SK-N-SH treated with all-trans-retinoic acid at 6 μM for 48 hours (cell line): ENCODE results near the gene KRTAP1-4.
"Not testable (repeated sequence)": the region's sequence is repeated elsewhere in the genome, so short reads cannot be mapped to it uniquely, and the experiment has no call there.

Experiments used
- ATAC-seq: fragments of 200-7000 bp; cut with Tn5 transposase; 3 replicates; pipeline ENCODE4 v1.9.1; 2020; ENCODE audit warnings: mild to moderate bottlenecking, moderate library complexity
- ARNTL ChIP-seq: fragments of 450-650 bp; formaldehyde crosslinking; IDR thresholded peaks from 2 replicates; pipeline ENCODE4 v1.5.0; 2020; ENCODE audit warnings: low read depth, mild to moderate bottlenecking, moderate library complexity, borderline replicate concordance
- BACH2 ChIP-seq: fragments of 250-450 bp; sonication (Bioruptor Pico); IDR thresholded peaks from 2 replicates; pipeline ENCODE4 v1.9.0; 2021; ENCODE audit warnings: mild to moderate bottlenecking, borderline replicate concordance
- CREB5 ChIP-seq: fragments of 250-450 bp; sonication (Bioruptor Pico); IDR thresholded peaks from 2 replicates; pipeline ENCODE4 v1.5.1; 2020; ENCODE audit warnings: low read depth, mild to moderate bottlenecking, moderate library complexity
- CSDC2 ChIP-seq: fragments of 250-450 bp; sonication (Bioruptor Pico); IDR thresholded peaks from 2 replicates; pipeline ENCODE4 v1.5.0; 2020; ENCODE audit warnings: mild to moderate bottlenecking, moderate library complexity
- CSRNP3 ChIP-seq: fragments of 250-450 bp; sonication (Bioruptor Pico); IDR thresholded peaks from 2 replicates; pipeline ENCODE4 v1.5.1; 2021; ENCODE audit warnings: mild to moderate bottlenecking, moderate library complexity
- ESRRG ChIP-seq: fragments of 250-450 bp; sonication (Bioruptor Pico); IDR thresholded peaks from 2 replicates; pipeline ENCODE4 v1.6.1; 2021; ENCODE audit warnings: mild to moderate bottlenecking
- ISL1 ChIP-seq: fragments of 250-450 bp; sonication (Bioruptor Pico); IDR thresholded peaks from 2 replicates; pipeline ENCODE4 v2.1.2; 2022; ENCODE audit warnings: mild to moderate bottlenecking, moderate library complexity
- OSR1 ChIP-seq: fragments of 250-450 bp; sonication (Bioruptor Pico); IDR thresholded peaks from 2 replicates; pipeline ENCODE4 v1.8.0; 2022; ENCODE audit warnings: moderate library complexity, mild to moderate bottlenecking, inconsistent platforms
- PPARA ChIP-seq: fragments of 250-450 bp; sonication (Bioruptor Pico); IDR thresholded peaks from 2 replicates; pipeline ENCODE4 v1.5.0; 2020; ENCODE audit warnings: mild to moderate bottlenecking, borderline replicate concordance
- TCF4 ChIP-seq: fragments of 250-450 bp; sonication (Bioruptor Pico); IDR thresholded peaks from 2 replicates; pipeline ENCODE4 v1.8.0; 2021; ENCODE audit warnings: mild to moderate bottlenecking, moderate library complexity, borderline replicate concordance
- TOX ChIP-seq: fragments of 250-450 bp; sonication (Bioruptor Pico); IDR thresholded peaks from 2 replicates; pipeline ENCODE4 v1.8.0; 2021; ENCODE audit warnings: mild to moderate bottlenecking, moderate library complexity, borderline replicate concordance
- ZC3H10 ChIP-seq: fragments of 250-450 bp; sonication (Bioruptor Pico); IDR thresholded peaks from 2 replicates; pipeline ENCODE4 v1.5.1; 2021; ENCODE audit warnings: mild to moderate bottlenecking, moderate library complexity
- ZFP3 ChIP-seq: fragments of 250-450 bp; sonication (Bioruptor Pico); IDR thresholded peaks from 2 replicates; pipeline ENCODE4 v1.5.0; 2020; ENCODE audit warnings: mild to moderate bottlenecking, moderate library complexity
- ZFP30 ChIP-seq: fragments of 450-650 bp; formaldehyde crosslinking; IDR thresholded peaks from 2 replicates; pipeline ENCODE4 v1.5.0; 2022; ENCODE audit warnings: mild to moderate bottlenecking, moderate library complexity
- ZNF565 ChIP-seq: fragments of 450-650 bp; formaldehyde crosslinking; conservative IDR thresholded peaks from 2 replicates; pipeline ENCODE4 v1.5.0; 2020; ENCODE audit warnings: low read depth, mild to moderate bottlenecking, moderate library complexity
- ZNF70 ChIP-seq: fragments of 450-650 bp; formaldehyde crosslinking; IDR thresholded peaks from 2 replicates; pipeline ENCODE4 v1.5.0; 2020; ENCODE audit warnings: mild to moderate bottlenecking, moderate library complexity
- ZNF8 ChIP-seq: fragments of 450-650 bp; formaldehyde crosslinking; IDR thresholded peaks from 2 replicates; pipeline ENCODE4 v1.5.0; 2020; ENCODE audit warnings: mild to moderate bottlenecking, moderate library complexity
- TF ChIP-seq, protein P1 (sequence below): fragments of 250-450 bp; sonication (Bioruptor Pico); IDR thresholded peaks from 2 replicates; pipeline ENCODE4 v1.8.0; 2021; ENCODE audit warnings: low read depth, mild to moderate bottlenecking, moderate library complexity, borderline replicate concordance
- TF ChIP-seq, protein P2 (sequence below): fragments of 250-450 bp; sonication (Bioruptor Pico); IDR thresholded peaks from 2 replicates; pipeline ENCODE4 v1.8.0; 2020; ENCODE audit warnings: mild to moderate bottlenecking, moderate library complexity, borderline replicate concordance

Gene KRTAP1-4

DNA sequence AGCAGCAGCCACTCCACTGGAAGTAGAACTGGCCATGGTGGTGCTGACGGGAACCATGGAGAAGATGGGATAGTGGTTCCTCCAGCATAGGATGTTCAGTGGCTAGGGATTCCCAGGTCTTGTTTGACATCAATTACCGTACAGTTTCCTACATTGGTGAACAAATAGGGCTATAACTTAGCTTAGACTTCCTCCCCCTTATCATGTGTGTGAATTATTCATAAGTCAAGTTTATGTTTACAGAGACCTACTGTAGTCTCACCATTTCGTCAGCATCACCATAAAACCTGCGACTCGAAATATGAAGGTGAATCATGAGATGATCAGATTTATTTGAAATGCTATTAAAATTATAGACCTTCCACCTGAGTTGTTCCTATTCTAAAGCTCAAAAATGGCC, 28.7 kb upstream of the KRTAP1-4 start:
- TF ChIP-seq BACH2 (CRISPR knock-in tag) = no peak
- TF ChIP-seq TCF4 (CRISPR knock-in tag) = no peak
- no peak for TF ChIP-seq ESRRG (CRISPR knock-in tag)
- TF ChIP-seq CREB5 (CRISPR knock-in tag) = no peak
- no peak for TF ChIP-seq PPARA (CRISPR knock-in tag)
- TF ChIP-seq ZNF70 = no peak
- TF ChIP-seq, protein P1, sequence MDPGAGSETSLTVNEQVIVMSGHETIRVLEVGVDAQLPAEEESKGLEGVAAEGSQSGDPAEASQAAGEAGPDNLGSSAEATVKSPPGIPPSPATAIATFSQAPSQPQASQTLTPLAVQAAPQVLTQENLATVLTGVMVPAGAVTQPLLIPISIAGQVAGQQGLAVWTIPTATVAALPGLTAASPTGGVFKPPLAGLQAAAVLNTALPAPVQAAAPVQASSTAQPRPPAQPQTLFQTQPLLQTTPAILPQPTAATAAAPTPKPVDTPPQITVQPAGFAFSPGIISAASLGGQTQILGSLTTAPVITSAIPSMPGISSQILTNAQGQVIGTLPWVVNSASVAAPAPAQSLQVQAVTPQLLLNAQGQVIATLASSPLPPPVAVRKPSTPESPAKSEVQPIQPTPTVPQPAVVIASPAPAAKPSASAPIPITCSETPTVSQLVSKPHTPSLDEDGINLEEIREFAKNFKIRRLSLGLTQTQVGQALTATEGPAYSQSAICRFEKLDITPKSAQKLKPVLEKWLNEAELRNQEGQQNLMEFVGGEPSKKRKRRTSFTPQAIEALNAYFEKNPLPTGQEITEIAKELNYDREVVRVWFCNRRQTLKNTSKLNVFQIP = no peak
- TF ChIP-seq ZC3H10 (CRISPR knock-in tag) = no peak
- TF ChIP-seq OSR1 (CRISPR knock-in tag) = no peak
- TF ChIP-seq CSDC2 (CRISPR knock-in tag) = no peak
- TF ChIP-seq TOX (CRISPR knock-in tag) = no peak
- TF ChIP-seq ARNTL (CRISPR knock-in tag) = no peak
- no peak for ATAC-seq

DNA sequence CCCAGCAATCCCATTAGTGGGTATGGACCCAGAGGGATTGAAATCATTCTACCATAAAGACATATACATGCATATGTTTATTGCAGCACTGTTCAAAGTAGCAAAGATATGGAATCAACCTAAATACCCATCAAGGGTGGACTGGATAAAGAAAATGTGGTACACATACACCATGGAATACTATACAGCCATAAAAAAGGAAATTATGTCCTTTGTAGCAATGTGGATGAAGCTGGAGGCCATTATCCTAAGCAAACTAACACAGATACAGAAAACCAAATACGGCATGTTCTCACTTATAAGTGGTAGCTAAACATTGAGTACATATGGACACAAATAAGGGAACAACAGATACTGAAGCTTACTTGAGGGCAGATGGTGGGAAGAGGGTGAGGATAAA, 27.6 kb upstream of the KRTAP1-4 start:
- ATAC-seq = no peak
- TF ChIP-seq ZFP3 (no peak), BACH2 (CRISPR knock-in tag) (no peak), ZNF8 (CRISPR knock-in tag) (no peak), ISL1 (CRISPR knock-in tag) (no peak), ZFP30 (CRISPR knock-in tag) (no peak)
- TF ChIP-seq, protein P1 = no peak
- TF ChIP-seq, all 23 proteins: peak for 0

DNA sequence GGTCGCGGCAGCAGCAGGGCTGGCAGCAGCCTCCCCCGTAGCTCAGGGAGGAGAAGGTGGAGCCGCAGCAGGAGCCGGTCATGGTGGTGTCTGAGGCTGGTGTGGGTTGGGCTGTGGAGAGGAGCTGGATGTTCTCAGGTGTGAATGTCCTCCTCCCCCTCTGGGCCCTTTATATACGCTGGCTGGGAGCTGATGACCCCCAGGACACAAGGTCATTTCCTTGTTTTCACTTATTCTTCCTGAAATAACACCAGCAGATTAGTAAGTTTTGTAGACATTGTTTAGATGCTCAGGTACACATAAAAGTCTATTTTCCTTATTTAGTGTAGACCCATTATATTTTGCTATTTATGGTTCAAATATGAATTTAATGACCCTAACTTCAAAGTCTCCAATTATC, 25.1 kb upstream of the KRTAP1-4 start, which contains the start of gene KRTAP2-2:
TSS of gene KRTAP2-2 (minus strand) at position 101 of the 400 bp plus-strand sequence. CDS start at position 82, 19 bp downstream.
- ATAC-seq = not testable (repeated sequence)

DNA sequence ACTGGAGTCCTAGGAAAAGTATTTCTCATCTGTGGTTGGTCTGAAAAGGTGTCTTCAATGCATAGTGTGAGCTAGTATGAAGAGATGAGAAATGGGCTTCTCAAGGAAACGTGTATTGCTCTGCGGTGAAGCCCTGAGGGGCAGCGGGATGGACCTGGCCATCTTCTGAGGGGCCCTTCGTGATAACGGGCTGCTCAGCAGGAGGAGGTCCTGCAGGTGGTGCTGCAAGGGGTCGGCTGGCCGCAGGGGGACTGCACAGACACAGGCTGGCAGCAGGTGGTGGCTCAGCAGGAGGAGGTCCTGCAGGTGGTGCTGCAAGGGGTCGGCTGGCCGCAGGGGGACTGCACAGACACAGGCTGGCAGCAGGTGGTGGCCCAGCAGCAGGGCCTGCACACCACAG, 24.6 kb upstream of the KRTAP1-4 start:
- not testable (repeated sequence) for ATAC-seq

DNA sequence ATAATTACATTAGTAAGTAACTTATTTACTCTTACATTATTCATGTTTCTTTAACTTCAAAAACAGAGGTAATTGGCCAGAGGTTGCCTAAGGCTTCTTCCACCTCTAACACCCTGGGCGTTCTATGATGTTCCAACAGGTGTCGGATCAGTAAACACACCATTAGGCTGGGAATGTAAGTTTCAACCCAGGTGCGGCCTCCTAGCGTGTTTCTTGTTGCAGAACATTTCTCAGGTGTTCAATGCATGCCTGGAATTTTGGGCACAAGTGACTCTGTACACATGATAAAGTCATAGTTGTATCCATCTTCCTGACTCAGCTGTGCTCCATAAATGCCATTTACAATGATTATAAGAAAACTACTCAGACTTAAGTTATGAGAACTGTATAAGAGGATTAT, 24.0 kb upstream of the KRTAP1-4 start:
- no peak for ATAC-seq
- TF ChIP-seq, protein P1 = no peak
- TF ChIP-seq CSRNP3 = no peak
- no peak for TF ChIP-seq BACH2 (CRISPR knock-in tag)
- no peak for TF ChIP-seq ZNF565 (CRISPR knock-in tag)
- no peak for TF ChIP-seq OSR1 (CRISPR knock-in tag)
- TF ChIP-seq, protein P2, sequence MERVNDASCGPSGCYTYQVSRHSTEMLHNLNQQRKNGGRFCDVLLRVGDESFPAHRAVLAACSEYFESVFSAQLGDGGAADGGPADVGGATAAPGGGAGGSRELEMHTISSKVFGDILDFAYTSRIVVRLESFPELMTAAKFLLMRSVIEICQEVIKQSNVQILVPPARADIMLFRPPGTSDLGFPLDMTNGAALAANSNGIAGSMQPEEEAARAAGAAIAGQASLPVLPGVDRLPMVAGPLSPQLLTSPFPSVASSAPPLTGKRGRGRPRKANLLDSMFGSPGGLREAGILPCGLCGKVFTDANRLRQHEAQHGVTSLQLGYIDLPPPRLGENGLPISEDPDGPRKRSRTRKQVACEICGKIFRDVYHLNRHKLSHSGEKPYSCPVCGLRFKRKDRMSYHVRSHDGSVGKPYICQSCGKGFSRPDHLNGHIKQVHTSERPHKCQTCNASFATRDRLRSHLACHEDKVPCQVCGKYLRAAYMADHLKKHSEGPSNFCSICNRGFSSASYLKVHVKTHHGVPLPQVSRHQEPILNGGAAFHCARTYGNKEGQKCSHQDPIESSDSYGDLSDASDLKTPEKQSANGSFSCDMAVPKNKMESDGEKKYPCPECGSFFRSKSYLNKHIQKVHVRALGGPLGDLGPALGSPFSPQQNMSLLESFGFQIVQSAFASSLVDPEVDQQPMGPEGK (CRISPR knock-in tag) = no peak
- no peak for TF ChIP-seq ZNF8 (CRISPR knock-in tag)
- no peak for TF ChIP-seq TCF4 (CRISPR knock-in tag)
- no peak for TF ChIP-seq CSDC2 (CRISPR knock-in tag)
- TF ChIP-seq ISL1 (CRISPR knock-in tag) = no peak
- TF ChIP-seq ARNTL (CRISPR knock-in tag) = no peak
- no peak for TF ChIP-seq TOX (CRISPR knock-in tag)
- TF ChIP-seq ZC3H10 (CRISPR knock-in tag) = no peak
- no peak for TF ChIP-seq ZFP3
- TF ChIP-seq ZNF70 = no peak
- TF ChIP-seq CREB5 (CRISPR knock-in tag) = no peak
